ENCODE data around the gene VIL1. TPM values are rescaled to one million over a fixed set of nuclear protein-coding genes. Genes with fewer than 3 reads are reported as not detected.
A peak's percentile ranks its signal among the peaks of the same experiment; 100 is the strongest.

VIL1 gene
- total RNA-seq, 1 experiment from 2014 or later: 0.18 TPM

GRCh38 chr2:218402911-218403411, 16.0 kb upstream of the VIL1 start:
- Histone ChIP-seq H3K4me1 (ENCODE audit: control insufficient read depth, insufficient read depth, low read length) (peaks cover 55% of the 10 kb centered on the region), H3K27me3 (ENCODE audit: control insufficient read depth, insufficient read depth, low read length) (no peaks in the 10 kb centered on the region), H3K9me3 (ENCODE audit: control insufficient read depth, insufficient read depth, low read depth, low read length) (no peaks in the 10 kb centered on the region), H3K36me3 (ENCODE audit: control insufficient read depth, insufficient read depth, low read length) (no peaks in the 10 kb centered on the region; the same call in none of the 2 replicates), H3K27ac (ENCODE audit: low read length) (peak overlapping the region; percentile 68), H3K4me3 (ENCODE audit: low read depth in 2 of 2, low read length in 2 of 2) (no peak overlapping the region)
- POLR2A ChIA-PET: no interaction called here
- no peak for TF ChIP-seq POLR2AphosphoS5 (IDR thresholded peaks at IDR 0.05; ENCODE audit: low read depth, low read length)
- no peak for TF ChIP-seq REST (IDR thresholded peaks at IDR 0.05; ENCODE audit: insufficient read depth in 1 of 2, low read depth in 2 of 2, low read length in 1 of 2)
- no peak for TF ChIP-seq CTCF (IDR thresholded peaks at IDR 0.05)
- TF ChIP-seq TCF7L2 (IDR thresholded peaks at IDR 0.05; ENCODE audit: low read depth, low read length): no peak
- TF ChIP-seq SIN3A (IDR thresholded peaks at IDR 0.05; ENCODE audit: borderline replicate concordance, insufficient read depth, low read depth, low read length): no peak
- ATAC-seq: no peak
- no peak for DNase-seq (ENCODE audit: low read depth, low spot score)
- in situ Hi-C loops (cut with HindIII; ENCODE audit: low pct_unique_long_range_greater_than_20kb, low sequenced_read_pairs): no loop called here
- no TSS peak for BruUV-seq (replicated peaks)
- intact Hi-C loops (cut with micrococcal nuclease; ENCODE audit: unreplicated experiment): no loop called here
- CTCF ChIA-PET: interaction anchor here (0.7 kb wide), 1 partner anchor 246 kb away, joined by 4 read pairs; no protein-coding TSS in a partner anchor

- no TSS peak for BruUV-seq (replicated peaks)
- no peaks in the 10 kb centered on the region; the same call in none of the 2 replicates for H3K36me3 ChIP-seq (ENCODE audit: control insufficient read depth, insufficient read depth, low read length)
- in situ Hi-C loops (cut with HindIII; ENCODE audit: low pct_unique_long_range_greater_than_20kb, low sequenced_read_pairs): no loop called here
- TF ChIP-seq CTCF (IDR thresholded peaks at IDR 0.05): no peak
- TF ChIP-seq TCF7L2 (IDR thresholded peaks at IDR 0.05; ENCODE audit: low read depth, low read length): no peak
- TF ChIP-seq POLR2AphosphoS5 (IDR thresholded peaks at IDR 0.05; ENCODE audit: low read depth, low read length): no peak
- TF ChIP-seq REST (IDR thresholded peaks at IDR 0.05; ENCODE audit: insufficient read depth in 1 of 2, low read depth in 2 of 2, low read length in 1 of 2): no peak
- no peak for TF ChIP-seq SIN3A (IDR thresholded peaks at IDR 0.05; ENCODE audit: borderline replicate concordance, insufficient read depth, low read depth, low read length)
- POLR2A ChIA-PET: no interaction called here
- peaks cover 55% of the 10 kb centered on the region for H3K4me1 ChIP-seq (ENCODE audit: control insufficient read depth, insufficient read depth, low read length)
- ATAC-seq: no peak
- no peaks in the 10 kb centered on the region for H3K27me3 ChIP-seq (ENCODE audit: control insufficient read depth, insufficient read depth, low read length)
- DNase-seq (ENCODE audit: low read depth, low spot score): no peak
- no peak overlapping the region for H3K4me3 ChIP-seq (ENCODE audit: low read depth in 2 of 2, low read length in 2 of 2)
- no peaks in the 10 kb centered on the region for H3K9me3 ChIP-seq (ENCODE audit: control insufficient read depth, insufficient read depth, low read depth, low read length)
- intact Hi-C loops (cut with micrococcal nuclease; ENCODE audit: unreplicated experiment): no loop called here
- CTCF ChIA-PET: no interaction called here
- H3K27ac ChIP-seq (ENCODE audit: low read length): peak overlapping the region; percentile 94
These were observed 15.1 kb upstream of the VIL1 start for GRCh38 chr2:218403810-218404209.
